SK-N-MC (cell line): ENCODE measurements around the gene KAT5.
"Not testable (repeated sequence)": the region's sequence is repeated elsewhere in the genome, so short reads cannot be mapped to it uniquely, and the experiment has no call there.

Experiments
- EZH2 ChIP-seq: fragments of 200-600 bp; sonication (generic); IDR thresholded peaks from one replicate; pipeline ENCODE4 v1.6.1; 2017; ENCODE audit warnings: antibody characterized with exemption
- POLR2AphosphoS5 ChIP-seq: IDR thresholded peaks from 2 replicates; pipeline ENCODE4 v1.6.1; 2012; ENCODE audit warnings: mild to moderate bottlenecking, low read depth, low read length, borderline replicate concordance

DNA sequence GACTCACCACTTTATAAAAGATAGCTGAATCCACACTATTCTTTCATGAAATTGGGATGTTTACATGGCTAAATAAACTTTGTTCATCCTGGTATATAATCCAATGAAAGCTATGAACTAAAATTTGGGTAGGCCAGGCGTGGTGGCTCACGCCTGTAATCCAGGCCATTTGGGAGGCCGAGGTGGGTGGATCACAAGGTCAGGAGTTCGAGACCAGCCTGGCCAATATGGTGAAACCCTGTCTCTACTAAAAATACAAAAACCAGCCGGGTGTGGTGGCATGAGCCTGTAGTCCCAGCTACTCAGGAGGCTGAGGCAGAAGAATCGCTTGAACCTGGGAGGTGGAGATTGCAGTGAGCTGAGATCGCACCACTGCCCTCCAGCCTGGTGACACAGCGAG, 20.2 kb upstream of the KAT5 start:
- not testable (repeated sequence) for TF ChIP-seq POLR2AphosphoS5, EZH2
